IMR-90 (cell line): ENCODE measurements around the gene SLC9A9. TPM values are rescaled to one million over a fixed set of nuclear protein-coding genes. Genes with fewer than 3 reads are reported as not detected.
A peak's percentile ranks its signal among the peaks of the same experiment; 100 is the strongest.

Source experiments
- ATAC-seq: fragments of 200-7000 bp; cut with Tn5 transposase; 2 replicates; pipeline ENCODE4 v1.9.1; 2020; ENCODE audit warnings: low read depth, mild to moderate bottlenecking, moderate library complexity
- BruUV-seq: library from RNA; stranded (reverse); fragments of 400-500 nt; replicated peaks from 2 replicates; lab custom pipeline; 2021; lab: Mats Ljungman, UMichigan
- CTCF ChIA-PET: fragments of 300-600 bp; formaldehyde crosslinking; extraction: SDS; loops from one replicate; lab custom pipeline; 2021; ENCODE audit warnings: antibody characterized with exemption; lab: Yijun Ruan, JAX
- POLR2A ChIA-PET: fragments of 300-600 bp; sonication (Branson Sonifier 250); formaldehyde crosslinking; loops from one replicate; lab custom pipeline; 2022; ENCODE audit warnings: antibody characterized with exemption; ENCODE audit not compliant: unreplicated experiment; lab: Charles Lee
- DNase-seq: peaks from one replicate; pipeline ENCODE4 v3.0.0; 2013
- H2AFZ ChIP-seq: replicated peaks from 2 replicates; pipeline ENCODE3; 2013; ENCODE audit warnings: low read length, mild to moderate bottlenecking; ENCODE audit not compliant: poor library complexity
- H2AK5ac ChIP-seq: 2 replicates; pipeline ENCODE4 v1.6.1; 2013; ENCODE audit warnings: low read depth, low read length, inconsistent platforms
- H2AK9ac ChIP-seq: replicated peaks from 2 replicates; pipeline ENCODE3; 2013; ENCODE audit warnings: mild to moderate bottlenecking, low read depth, low read length, moderate library complexity; ENCODE audit not compliant: poor library complexity
- H2BK120ac ChIP-seq: 2 replicates; pipeline ENCODE4 v1.6.1; 2013; ENCODE audit warnings: low read depth, low read length, inconsistent platforms
- H2BK15ac ChIP-seq: 3 replicates; pipeline ENCODE4 v1.6.1; 2013; ENCODE audit warnings: low read depth, low read length, inconsistent platforms
- H2BK20ac ChIP-seq: 2 replicates; pipeline ENCODE4 v1.6.1; 2013; ENCODE audit warnings: low read depth, mild to moderate bottlenecking, inconsistent platforms, low read length, moderate library complexity
- H2BK5ac ChIP-seq: 2 replicates; pipeline ENCODE4 v1.6.1; 2013; ENCODE audit warnings: mild to moderate bottlenecking, low read depth, low read length, inconsistent platforms; ENCODE audit not compliant: poor library complexity, severe bottlenecking
- H3K14ac ChIP-seq: replicated peaks from 2 replicates; pipeline ENCODE4 v1.6.1; 2013; ENCODE audit warnings: low read depth, low read length, inconsistent platforms
- H3K18ac ChIP-seq: 2 replicates; pipeline ENCODE4 v1.6.1; 2013; ENCODE audit warnings: low read depth, low read length, control low read depth
- H3K23ac ChIP-seq: 2 replicates; pipeline ENCODE4 v1.6.1; 2013; ENCODE audit warnings: low read depth, low read length, inconsistent platforms
- H3K27ac ChIP-seq: 2 replicates; pipeline ENCODE4 v1.5.1; 2013; ENCODE audit warnings: mild to moderate bottlenecking, control low read depth, low read length; ENCODE audit not compliant: insufficient read depth
- H3K27me3 ChIP-seq: 2 replicates; pipeline ENCODE4 v1.6.1; 2013; ENCODE audit warnings: low read length; ENCODE audit not compliant: control insufficient read depth, insufficient read depth
- H3K36me3 ChIP-seq: 2 replicates; pipeline ENCODE4 v1.6.1; 2013; ENCODE audit warnings: low read length, mixed read lengths; ENCODE audit not compliant: control insufficient read depth, insufficient read depth
- H3K4ac ChIP-seq: 2 replicates; pipeline ENCODE4 v1.6.1; 2013; ENCODE audit warnings: low read depth, low read length, inconsistent platforms
- H3K4me1 ChIP-seq: 2 replicates; pipeline ENCODE4 v1.6.1; 2013; ENCODE audit warnings: low read length, mixed read lengths; ENCODE audit not compliant: control insufficient read depth, insufficient read depth
- H3K4me2 ChIP-seq: 2 replicates; pipeline ENCODE4 v1.6.1; 2013; ENCODE audit warnings: low read depth, mild to moderate bottlenecking, control low read depth, low read length, moderate library complexity
- H3K4me3 ChIP-seq: 2 replicates; pipeline ENCODE4 v1.5.1; 2013; ENCODE audit warnings: low read depth, mild to moderate bottlenecking, control low read depth, low read length, moderate library complexity; ENCODE audit not compliant: insufficient read depth
- H3K56ac ChIP-seq: 2 replicates; pipeline ENCODE4 v1.6.1; 2013; ENCODE audit warnings: low read length, inconsistent platforms; ENCODE audit not compliant: insufficient read depth; ENCODE audit errors: extremely low read depth
- H3K79me1 ChIP-seq, 2 experiments: 2 replicates each; pipeline ENCODE4 v1.6.1; 2013; ENCODE audit warnings: low read length in 2 of 2, inconsistent platforms in 1 of 2, low read depth in 1 of 2
- H3K9ac ChIP-seq: 2 replicates; pipeline ENCODE4 v1.6.1; 2013; ENCODE audit warnings: low read depth, low read length, control low read depth
- H3K9me1 ChIP-seq: 2 replicates; pipeline ENCODE4 v1.6.1; 2013; ENCODE audit warnings: low read length, inconsistent platforms; ENCODE audit not compliant: insufficient read depth
- H3K9me3 ChIP-seq: 2 replicates; pipeline ENCODE4 v1.6.1; 2013; ENCODE audit warnings: low read length; ENCODE audit not compliant: control insufficient read depth, insufficient read depth
- H4K20me1 ChIP-seq: 2 replicates; pipeline ENCODE4 v1.6.1; 2013; ENCODE audit warnings: low read length, inconsistent platforms; ENCODE audit not compliant: insufficient read depth
- H4K5ac ChIP-seq: 2 replicates; pipeline ENCODE4 v1.6.1; 2013; ENCODE audit warnings: mild to moderate bottlenecking, low read depth, low read length, control low read depth
- H4K8ac ChIP-seq, 2 experiments: 2 replicates each; pipeline ENCODE4 v1.6.1; 2013; ENCODE audit warnings: low read depth in 2 of 2, low read length in 2 of 2, control low read depth in 1 of 2, inconsistent platforms in 1 of 2
- H4K91ac ChIP-seq: 2 replicates; pipeline ENCODE4 v1.6.1; 2013; ENCODE audit warnings: low read depth, low read length, inconsistent platforms; ENCODE audit not compliant: insufficient read depth
- CEBPB ChIP-seq: IDR thresholded peaks from 2 replicates; pipeline ENCODE4 v1.6.1; 2012; ENCODE audit warnings: low read depth, low read length, improper control_type of control experiment
- MAZ ChIP-seq: IDR thresholded peaks from 2 replicates; pipeline ENCODE4 v1.6.1; 2012; ENCODE audit warnings: low read depth, mild to moderate bottlenecking, low read length, improper control_type of control experiment, moderate library complexity, borderline replicate concordance
- MXI1 ChIP-seq: IDR thresholded peaks from 2 replicates; pipeline ENCODE4 v1.6.1; 2012; ENCODE audit warnings: low read depth, mild to moderate bottlenecking, low read length, moderate library complexity, borderline replicate concordance
- RCOR1 ChIP-seq: IDR thresholded peaks from 2 replicates; pipeline ENCODE4 v1.6.1; 2012; ENCODE audit warnings: mild to moderate bottlenecking, low read length, improper control_type of control experiment; ENCODE audit not compliant: insufficient replicate concordance
- dilution Hi-C: fragments of 300-500 bp; cut with HindIII; formaldehyde crosslinking; loops from one replicate; pipeline ENCODE4 v1.14.3; 2018; ENCODE audit warnings: low sequenced_read_pairs; ENCODE audit not compliant: unreplicated experiment
- in situ Hi-C: fragments of 300-500 bp; cut with MboI; formaldehyde crosslinking; loops from 3 replicates; pipeline ENCODE4 v1.14.3; 2019; ENCODE audit warnings: low sequenced_read_pairs, inconsistent platforms, mixed read lengths
- intact Hi-C: fragments of 100-400 bp; cut with micrococcal nuclease; formaldehyde crosslinking; loops from 2 replicates; pipeline ENCODE4 v1.10.0; 2022
- polyA plus RNA-seq, 3 experiments: library from polyadenylated mRNA; depleted of rRNA; stranded (reverse); fragments of >200 nt; gene quantifications; 2 replicates each; pipeline ENCODE4 v1.2.3, GENCODE V29; 2012; ENCODE audit warnings: low replicate concordance in 1 of 3
- total RNA-seq: library from RNA; depleted of rRNA; stranded (reverse); fragments of >200 nt; gene quantifications from 2 replicates; pipeline ENCODE4 v1.2.3, GENCODE V29; 2012

SLC9A9 gene
- total and polyA plus RNA-seq, 2 of the 4 experiments (the other 2 are of a cell fraction), result 1.4 to 2.3 TPM

DNA sequence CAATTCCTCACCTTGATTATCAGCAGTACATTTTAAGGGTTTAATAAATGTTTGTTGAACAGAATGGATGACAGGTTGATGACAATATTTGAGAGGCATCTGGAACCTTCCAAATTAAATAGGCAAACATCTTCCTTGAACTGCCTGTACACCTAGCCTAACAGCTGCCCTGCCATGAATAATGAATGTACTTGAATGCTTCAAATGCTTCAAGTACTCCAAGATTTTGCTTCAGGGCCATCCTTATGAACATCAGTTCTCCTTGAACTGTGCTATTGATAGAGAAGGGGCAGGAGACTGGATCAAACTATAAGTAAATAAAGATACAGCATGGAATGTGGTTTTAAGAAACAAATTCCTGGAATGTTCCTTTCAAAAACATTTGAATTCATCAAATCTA, 591.9 kb downstream of the SLC9A9 start:
- H3K23ac ChIP-seq, result no peak overlapping the region
- no peak overlapping the region for H3K4me2 ChIP-seq
- no peak overlapping the region for H2AK9ac ChIP-seq
- no peak overlapping the region for H3K18ac ChIP-seq
- no peak overlapping the region for H2BK20ac ChIP-seq
- ChIA-PET CTCF (no interaction called here), POLR2A (no interaction called here)
- H3K36me3 ChIP-seq, result no peaks in the 10 kb centered on the region
- no peaks in the 10 kb centered on the region for H3K9me1 ChIP-seq
- intact Hi-C loops (no loop called here), in situ Hi-C loops (no loop called here), dilution Hi-C loops (no loop called here)
- no peaks in the 10 kb centered on the region for H3K4me1 ChIP-seq
- H3K27ac ChIP-seq, result no peak overlapping the region
- H2AFZ ChIP-seq, result no peak overlapping the region
- no peaks in the 10 kb centered on the region for H4K20me1 ChIP-seq
- H3K14ac ChIP-seq, result no peak overlapping the region
- no TSS peak for BruUV-seq
- ATAC-seq (peak; percentile 46), DNase-seq (no peak)
- no peak overlapping the region for H2BK15ac ChIP-seq
- H4K91ac ChIP-seq, result no peak overlapping the region
- no peak overlapping the region for H3K56ac ChIP-seq
- no peak overlapping the region for H2BK120ac ChIP-seq
- H3K27me3 ChIP-seq, result no peaks in the 10 kb centered on the region
- H3K4ac ChIP-seq, result no peak overlapping the region
- H4K5ac ChIP-seq, result no peak overlapping the region
- no peak overlapping the region for H3K4me3 ChIP-seq
- no peaks in the 10 kb centered on the region for H3K9me3 ChIP-seq
- TF ChIP-seq RCOR1 (no peak), MXI1 (no peak), CEBPB (no peak), MAZ (no peak)
- no peak overlapping the region for H2AK5ac ChIP-seq
- H4K8ac ChIP-seq, result no peak overlapping the region
- H3K79me1 ChIP-seq, result no peaks in the 10 kb centered on the region
- H2BK5ac ChIP-seq, result no peak overlapping the region
- no peak overlapping the region for H3K9ac ChIP-seq
